Measurements from ENCODE around the gene YTHDC2.

Gene YTHDC2

GRCh38 chr5:113513384-113514288 is at the start of gene YTHDC2:
YTHDC2 (plus strand) TSS chr5:113513694; CDS start chr5:113513896, 202 bp downstream.
- peak; percentile 69 to 79 for DNase-seq (ENCODE audit: low read depth in 2 of 2)

GRCh38 chr5:113474100-113474728 is 39.3 kb upstream of the YTHDC2 start:
- no peak for DNase-seq (ENCODE audit: low read depth in 2 of 2)

GRCh38 chr5:113478691-113479090 is 34.8 kb upstream of the YTHDC2 start:
- no peak for DNase-seq (ENCODE audit: low read depth in 2 of 2)

- DNase-seq (ENCODE audit: low read depth in 2 of 2): no peak
Measured at GRCh38 chr5:113480243-113480642, 33.3 kb upstream of the YTHDC2 start.

GRCh38 chr5:113487416-113487780 is 26.1 kb upstream of the YTHDC2 start:
- no peak for DNase-seq (ENCODE audit: low read depth in 2 of 2)

- no peak for DNase-seq (ENCODE audit: low read depth in 2 of 2)
Measured at GRCh38 chr5:113487781-113488644, 25.5 kb upstream of the YTHDC2 start, which contains the start of gene MCC. MCC (minus strand) TSS chr5:113488453.

GRCh38 chr5:113488645-113489184 is 24.8 kb upstream of the YTHDC2 start:
- DNase-seq (ENCODE audit: low read depth in 2 of 2): no peak

GRCh38 chr5:113489299-113489698 is 24.2 kb upstream of the YTHDC2 start:
- DNase-seq (ENCODE audit: low read depth in 2 of 2): no peak

- DNase-seq (ENCODE audit: low read depth in 2 of 2): no peak
Measured at GRCh38 chr5:113490317-113490716, 23.2 kb upstream of the YTHDC2 start.

GRCh38 chr5:113491022-113491421 is 22.5 kb upstream of the YTHDC2 start:
- no peak for DNase-seq (ENCODE audit: low read depth in 2 of 2)

GRCh38 chr5:113493446-113493845 is 20.0 kb upstream of the YTHDC2 start:
- no peak for DNase-seq (ENCODE audit: low read depth in 2 of 2)

- no peak for DNase-seq (ENCODE audit: low read depth in 2 of 2)
Measured at GRCh38 chr5:113495422-113495841, 18.1 kb upstream of the YTHDC2 start.

GRCh38 chr5:113502073-113502472 is 11.4 kb upstream of the YTHDC2 start:
- DNase-seq (ENCODE audit: low read depth in 2 of 2): no peak

GRCh38 chr5:113503146-113503545 is 10.3 kb upstream of the YTHDC2 start:
- no peak for DNase-seq (ENCODE audit: low read depth in 2 of 2)

GRCh38 chr5:113505181-113505580 is 8.3 kb upstream of the YTHDC2 start:
- no peak for DNase-seq (ENCODE audit: low read depth in 2 of 2)

- no peak for DNase-seq (ENCODE audit: low read depth in 2 of 2)
Measured at GRCh38 chr5:113507601-113508000, 5.9 kb upstream of the YTHDC2 start.

- no peak for DNase-seq (ENCODE audit: low read depth in 2 of 2)
Measured at GRCh38 chr5:113508756-113509155, 4.7 kb upstream of the YTHDC2 start.

- no peak for DNase-seq (ENCODE audit: low read depth in 2 of 2)
Measured at GRCh38 chr5:113510836-113511451, 2.5 kb upstream of the YTHDC2 start.

GRCh38 chr5:113512341-113512740 is 1.2 kb upstream of the YTHDC2 start:
- no peak for DNase-seq (ENCODE audit: low read depth in 2 of 2)

- no peak for DNase-seq (ENCODE audit: low read depth in 2 of 2)
Measured at GRCh38 chr5:113514289-113514635, 768 bp downstream of the YTHDC2 start.

GRCh38 chr5:113518884-113519283 is 5.4 kb downstream of the YTHDC2 start:
- no peak for DNase-seq (ENCODE audit: low read depth in 2 of 2)
